HG03066 (cell line): ENCODE results near the gene HAUS7.

Source experiments
- ATAC-seq: cut with Tn5 transposase; IDR thresholded peaks from one replicate; pipeline ENCODE4 v1.9.1; 2021; ENCODE audit warnings: low read depth; ENCODE audit not compliant: unreplicated experiment

The HAUS7 gene

GRCh38 chrX:153443476-153444332 lies 26.7 kb downstream of the HAUS7 start:
- no peak for ATAC-seq

- no peak for ATAC-seq
Observed at GRCh38 chrX:153442463-153442862, 27.9 kb downstream of the HAUS7 start.

- no peak for ATAC-seq
Observed at GRCh38 chrX:153441981-153442380, 28.4 kb downstream of the HAUS7 start.

- ATAC-seq, result no peak
Observed at GRCh38 chrX:153441296-153441695, 29.1 kb downstream of the HAUS7 start.

- ATAC-seq, result no peak
Observed at GRCh38 chrX:153440556-153441135, 29.7 kb downstream of the HAUS7 start.

GRCh38 chrX:153439977-153440376 lies 30.4 kb downstream of the HAUS7 start:
- no peak for ATAC-seq

- ATAC-seq, result no peak
Observed at GRCh38 chrX:153438532-153438931, 31.8 kb downstream of the HAUS7 start.

- no peak for ATAC-seq
Observed at GRCh38 chrX:153435845-153436244, 34.5 kb downstream of the HAUS7 start.

GRCh38 chrX:153434801-153435200 lies 35.6 kb downstream of the HAUS7 start:
- no peak for ATAC-seq

GRCh38 chrX:153433781-153434285 lies 36.5 kb downstream of the HAUS7 start:
- ATAC-seq, result no peak

GRCh38 chrX:153433161-153433680 lies 37.2 kb downstream of the HAUS7 start:
- no peak for ATAC-seq

- ATAC-seq, result no peak
Observed at GRCh38 chrX:153430796-153431195, 39.6 kb downstream of the HAUS7 start.

GRCh38 chrX:153426204-153426603 lies 44.2 kb downstream of the HAUS7 start:
- no peak for ATAC-seq

GRCh38 chrX:153423652-153424051 lies 46.7 kb downstream of the HAUS7 start:
- no peak for ATAC-seq

- no peak for ATAC-seq
Observed at GRCh38 chrX:153421856-153422255, 48.5 kb downstream of the HAUS7 start.

- ATAC-seq, result no peak
Observed at GRCh38 chrX:153420851-153421599, 49.4 kb downstream of the HAUS7 start.

- no peak for ATAC-seq
Observed at GRCh38 chrX:153417637-153418036, 52.7 kb downstream of the HAUS7 start.

- ATAC-seq, result no peak
Observed at GRCh38 chrX:153416781-153417450, 53.5 kb downstream of the HAUS7 start.

GRCh38 chrX:153414856-153415510 lies 55.4 kb downstream of the HAUS7 start:
- no peak for ATAC-seq

- no peak for ATAC-seq
Observed at GRCh38 chrX:153413731-153414130, 56.6 kb downstream of the HAUS7 start.
